Neural cell (in vitro differentiated cells): Measurements from ENCODE around the gene CXCL17. TPM values are rescaled to one million over a fixed set of nuclear protein-coding genes. Genes with fewer than 3 reads are reported as not detected.

Source experiments
- H2AFZ ChIP-seq: fragments of 200-600, 300-800 bp; sonication (generic), shearing (Covaris generic); 2 replicates; pipeline ENCODE4 v1.6.0; 2014; ENCODE audit warnings: low read depth, mild to moderate bottlenecking, antibody characterized with exemption, low read length, moderate library complexity
- H3F3A ChIP-seq: fragments of 200-600 bp; shearing (Covaris generic); 2 replicates; pipeline ENCODE4 v1.6.1; 2016; ENCODE audit warnings: mild to moderate bottlenecking, moderate library complexity, mixed read lengths, antibody characterized with exemption, low read length; ENCODE audit not compliant: insufficient read depth, poor library complexity, severe bottlenecking
- H3K27ac ChIP-seq: fragments of 200-600, 300-800 bp; sonication (generic), shearing (Covaris generic); 2 replicates; pipeline ENCODE4 v1.5.1; 2014; ENCODE audit warnings: mild to moderate bottlenecking, low read length, moderate library complexity
- H3K27me3 ChIP-seq: fragments of 300-800, 200-600 bp; sonication (generic), shearing (Covaris generic); 2 replicates; pipeline ENCODE4 v1.6.0; 2014; ENCODE audit warnings: mild to moderate bottlenecking, low read depth, low read length, moderate library complexity; ENCODE audit not compliant: insufficient read depth
- H3K36me3 ChIP-seq: fragments of 300-800, 200-600 bp; sonication (generic), shearing (Covaris generic); 2 replicates; pipeline ENCODE4 v1.5.1; 2014; ENCODE audit warnings: mild to moderate bottlenecking, antibody characterized with exemption, low read length, moderate library complexity; ENCODE audit not compliant: insufficient read depth
- H3K4me2 ChIP-seq: fragments of 300-800, 200-600 bp; sonication (generic), shearing (Covaris generic); 2 replicates; pipeline ENCODE4 v1.6.0; 2014; ENCODE audit warnings: mild to moderate bottlenecking, low read length
- H3K4me3 ChIP-seq: fragments of 300-800, 200-600 bp; sonication (generic), shearing (Covaris generic); 2 replicates; pipeline ENCODE4 v1.5.1; 2014; ENCODE audit warnings: mild to moderate bottlenecking, low read length, moderate library complexity
- H3K79me2 ChIP-seq: fragments of 200-600 bp; shearing (Covaris generic); replicated peaks from 2 replicates; pipeline ENCODE4 v1.6.0; 2014; ENCODE audit warnings: mild to moderate bottlenecking, low read length, moderate library complexity; ENCODE audit not compliant: insufficient read depth
- H3K9ac ChIP-seq: fragments of 300-800, 200-600 bp; sonication (generic), shearing (Covaris generic); 2 replicates; pipeline ENCODE4 v1.6.1; 2016; ENCODE audit warnings: mild to moderate bottlenecking, low read length, mixed read lengths
- H3K9me2 ChIP-seq: fragments of 200-600 bp; shearing (Covaris generic); 2 replicates; pipeline ENCODE4 v1.6.1; 2016; ENCODE audit warnings: mild to moderate bottlenecking, low read length, mixed read lengths; ENCODE audit not compliant: insufficient read depth
- H3K9me3 ChIP-seq: fragments of 200-600, 300-800 bp; sonication (generic), shearing (Covaris generic); 2 replicates; pipeline ENCODE4 v1.6.1; 2016; ENCODE audit warnings: mild to moderate bottlenecking, mixed run types, low read length, moderate library complexity, mixed read lengths
- H4K20me1 ChIP-seq: fragments of 200-600 bp; shearing (Covaris generic); 2 replicates; pipeline ENCODE4 v1.6.1; 2016; ENCODE audit warnings: mild to moderate bottlenecking, mixed run types; ENCODE audit not compliant: insufficient read depth
- CTCF ChIP-seq: fragments of 450-650 bp; IDR thresholded peaks from 2 replicates; pipeline ENCODE4 v1.5.1; 2014; ENCODE audit warnings: antibody characterized with exemption, mild to moderate bottlenecking, moderate library complexity; ENCODE audit not compliant: poor library complexity, severe bottlenecking
- EP300 ChIP-seq: fragments of 450-650 bp; conservative IDR thresholded peaks from 2 replicates; pipeline ENCODE4 v1.6.1; 2014; ENCODE audit warnings: antibody characterized with exemption, mild to moderate bottlenecking, moderate library complexity; ENCODE audit not compliant: poor library complexity, severe bottlenecking
- EZH2 ChIP-seq: fragments of 200-600, 300-800 bp; shearing (Covaris generic), sonication (generic); IDR thresholded peaks from 2 replicates; pipeline ENCODE4 v1.6.1; 2014; ENCODE audit warnings: antibody characterized with exemption, low read length, borderline replicate concordance, mild to moderate bottlenecking; ENCODE audit not compliant: insufficient read depth, poor library complexity, severe bottlenecking
- MXI1 ChIP-seq: fragments of 450-650 bp; conservative IDR thresholded peaks from 2 replicates; pipeline ENCODE4 v1.6.1; 2014; ENCODE audit warnings: antibody characterized with exemption, mild to moderate bottlenecking; ENCODE audit not compliant: poor library complexity, severe bottlenecking
- POLR2AphosphoS5 ChIP-seq: IDR thresholded peaks from 2 replicates; pipeline ENCODE4 v1.6.1; 2012
- RAD21 ChIP-seq: fragments of 450-650 bp; conservative IDR thresholded peaks from 2 replicates; pipeline ENCODE4 v1.6.1; 2014; ENCODE audit warnings: antibody characterized with exemption, mild to moderate bottlenecking, moderate library complexity
- SMC3 ChIP-seq: fragments of 450-650 bp; conservative IDR thresholded peaks from 2 replicates; pipeline ENCODE4 v1.6.1; 2014; ENCODE audit warnings: antibody characterized with exemption, mild to moderate bottlenecking, moderate library complexity; ENCODE audit not compliant: poor library complexity
- TAF1 ChIP-seq: IDR thresholded peaks from 2 replicates; pipeline ENCODE4 v1.6.1; 2012; ENCODE audit warnings: low read depth
- polyA plus RNA-seq: library from polyadenylated mRNA; depleted of rRNA; stranded (reverse); fragments of >200 nt; gene quantifications from 2 replicates; pipeline ENCODE4 v1.2.3, GENCODE V29; 2014
- TF ChIP-seq, protein P1 (sequence below): IDR thresholded peaks from 2 replicates; pipeline ENCODE4 v1.6.1; 2012; ENCODE audit warnings: borderline replicate concordance

The CXCL17 gene
- polyA plus RNA-seq, 1 donor from 2014 or later: not detected

GRCh38 chr19:42480335-42481095 lies 37.8 kb upstream of the CXCL17 start:
- H3K27me3 ChIP-seq: no peaks in the 10 kb centered on the region
- H3F3A ChIP-seq: no peaks in the 10 kb centered on the region
- H3K36me3 ChIP-seq: no peaks in the 10 kb centered on the region
- no peak overlapping the region for H3K27ac ChIP-seq
- H3K4me2 ChIP-seq: no peak overlapping the region
- TF ChIP-seq TAF1: no peak
- TF ChIP-seq SMC3: no peak
- no peak for TF ChIP-seq EZH2
- TF ChIP-seq, protein P1, sequence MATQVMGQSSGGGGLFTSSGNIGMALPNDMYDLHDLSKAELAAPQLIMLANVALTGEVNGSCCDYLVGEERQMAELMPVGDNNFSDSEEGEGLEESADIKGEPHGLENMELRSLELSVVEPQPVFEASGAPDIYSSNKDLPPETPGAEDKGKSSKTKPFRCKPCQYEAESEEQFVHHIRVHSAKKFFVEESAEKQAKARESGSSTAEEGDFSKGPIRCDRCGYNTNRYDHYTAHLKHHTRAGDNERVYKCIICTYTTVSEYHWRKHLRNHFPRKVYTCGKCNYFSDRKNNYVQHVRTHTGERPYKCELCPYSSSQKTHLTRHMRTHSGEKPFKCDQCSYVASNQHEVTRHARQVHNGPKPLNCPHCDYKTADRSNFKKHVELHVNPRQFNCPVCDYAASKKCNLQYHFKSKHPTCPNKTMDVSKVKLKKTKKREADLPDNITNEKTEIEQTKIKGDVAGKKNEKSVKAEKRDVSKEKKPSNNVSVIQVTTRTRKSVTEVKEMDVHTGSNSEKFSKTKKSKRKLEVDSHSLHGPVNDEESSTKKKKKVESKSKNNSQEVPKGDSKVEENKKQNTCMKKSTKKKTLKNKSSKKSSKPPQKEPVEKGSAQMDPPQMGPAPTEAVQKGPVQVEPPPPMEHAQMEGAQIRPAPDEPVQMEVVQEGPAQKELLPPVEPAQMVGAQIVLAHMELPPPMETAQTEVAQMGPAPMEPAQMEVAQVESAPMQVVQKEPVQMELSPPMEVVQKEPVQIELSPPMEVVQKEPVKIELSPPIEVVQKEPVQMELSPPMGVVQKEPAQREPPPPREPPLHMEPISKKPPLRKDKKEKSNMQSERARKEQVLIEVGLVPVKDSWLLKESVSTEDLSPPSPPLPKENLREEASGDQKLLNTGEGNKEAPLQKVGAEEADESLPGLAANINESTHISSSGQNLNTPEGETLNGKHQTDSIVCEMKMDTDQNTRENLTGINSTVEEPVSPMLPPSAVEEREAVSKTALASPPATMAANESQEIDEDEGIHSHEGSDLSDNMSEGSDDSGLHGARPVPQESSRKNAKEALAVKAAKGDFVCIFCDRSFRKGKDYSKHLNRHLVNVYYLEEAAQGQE: no peak
- TF ChIP-seq MXI1: no peak
- no peak for TF ChIP-seq CTCF
- TF ChIP-seq EP300: no peak
- no peak for TF ChIP-seq RAD21
- TF ChIP-seq POLR2AphosphoS5: no peak
- no peaks in the 10 kb centered on the region for H3K9me2 ChIP-seq
- no peaks in the 10 kb centered on the region for H4K20me1 ChIP-seq
- H3K9ac ChIP-seq: no peak overlapping the region
- no peaks in the 10 kb centered on the region for H3K9me3 ChIP-seq
- H3K4me3 ChIP-seq: no peak overlapping the region
- H3K79me2 ChIP-seq: no peaks in the 10 kb centered on the region
- no peak overlapping the region for H2AFZ ChIP-seq

DNA sequence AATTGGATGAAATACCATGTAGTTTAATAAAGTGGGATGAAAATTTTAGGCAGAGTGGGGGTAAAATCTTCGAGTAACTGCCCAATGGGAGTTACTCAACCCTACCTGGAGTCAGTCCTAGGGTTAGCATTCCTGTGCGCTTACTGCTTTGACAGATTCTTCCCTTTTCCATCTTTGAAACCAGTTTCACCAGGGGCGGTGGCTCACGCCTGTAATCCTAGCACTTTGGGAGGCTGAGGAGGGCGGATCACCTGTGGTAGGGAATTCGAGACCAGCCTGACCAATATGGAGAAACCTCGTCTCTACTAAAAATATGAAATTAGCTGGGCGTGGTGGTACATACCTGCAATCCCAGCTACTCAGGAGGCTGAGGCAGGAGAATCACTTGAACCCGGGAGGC lies 37.0 kb upstream of the CXCL17 start:
- Histone ChIP-seq H3F3A (no peaks in the 10 kb centered on the region), H3K79me2 (no peaks in the 10 kb centered on the region), H3K27ac (no peak overlapping the region), H3K9me2 (no peaks in the 10 kb centered on the region), H2AFZ (no peak overlapping the region), H3K27me3 (no peaks in the 10 kb centered on the region), H4K20me1 (no peaks in the 10 kb centered on the region), H3K4me3 (no peak overlapping the region), H3K9ac (no peak overlapping the region), H3K4me2 (no peak overlapping the region), H3K36me3 (no peaks in the 10 kb centered on the region), H3K9me3 (no peaks in the 10 kb centered on the region)
- TF ChIP-seq MXI1: no peak
- no peak for TF ChIP-seq EP300
- TF ChIP-seq RAD21: no peak
- TF ChIP-seq SMC3: no peak
- TF ChIP-seq TAF1: no peak
- TF ChIP-seq EZH2: no peak
